Measurements from ENCODE around the gene MAN2B1. TPM values are rescaled to one million over a fixed set of nuclear protein-coding genes. Genes with fewer than 3 reads are reported as not detected.

The MAN2B1 gene
- total and polyA plus RNA-seq, 2 donors from 2014 or later = 63.9 to 90.5 TPM

DNA sequence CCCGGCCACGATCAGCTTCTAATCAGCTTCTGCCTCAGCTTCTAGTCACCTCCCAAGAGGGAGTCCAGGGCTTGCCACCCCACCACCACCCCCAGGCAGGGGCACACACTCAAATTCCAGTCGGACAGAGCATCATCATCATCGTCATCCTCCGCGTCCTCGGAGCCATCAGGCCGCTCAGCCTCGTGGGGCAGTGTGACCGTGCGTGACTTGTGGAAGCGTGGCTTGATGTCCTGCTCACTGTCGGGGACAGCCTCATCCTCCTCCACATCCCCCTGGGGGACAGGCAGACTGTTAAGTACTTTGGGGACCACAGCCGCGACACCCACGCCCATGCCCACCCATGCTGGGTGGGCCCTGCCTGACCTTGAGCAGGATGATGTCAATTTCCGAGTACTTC lies 44.6 kb upstream of the MAN2B1 start:
- intact Hi-C loops (cut with DNase I) = no loop called here
- no peaks in the 10 kb centered on the region for H3K4me1 ChIP-seq (ENCODE audit: control insufficient read depth in 2 of 3, insufficient read depth in 2 of 3, low read depth in 1 of 3, low read length in 3 of 3)
- H3K27ac ChIP-seq (ENCODE audit: low read depth in 2 of 2, low read length in 2 of 2) = no peak overlapping the region
- H3K9ac ChIP-seq (ENCODE audit: low read length in 3 of 3) = no peak overlapping the region
- H3K9me3 ChIP-seq (ENCODE audit: control insufficient read depth in 2 of 3, insufficient read depth in 1 of 3, low read length in 3 of 3) = no peaks in the 10 kb centered on the region
- FAIRE-seq (no peak), DNase-seq (no peak)
- TF ChIP-seq, protein P1, sequence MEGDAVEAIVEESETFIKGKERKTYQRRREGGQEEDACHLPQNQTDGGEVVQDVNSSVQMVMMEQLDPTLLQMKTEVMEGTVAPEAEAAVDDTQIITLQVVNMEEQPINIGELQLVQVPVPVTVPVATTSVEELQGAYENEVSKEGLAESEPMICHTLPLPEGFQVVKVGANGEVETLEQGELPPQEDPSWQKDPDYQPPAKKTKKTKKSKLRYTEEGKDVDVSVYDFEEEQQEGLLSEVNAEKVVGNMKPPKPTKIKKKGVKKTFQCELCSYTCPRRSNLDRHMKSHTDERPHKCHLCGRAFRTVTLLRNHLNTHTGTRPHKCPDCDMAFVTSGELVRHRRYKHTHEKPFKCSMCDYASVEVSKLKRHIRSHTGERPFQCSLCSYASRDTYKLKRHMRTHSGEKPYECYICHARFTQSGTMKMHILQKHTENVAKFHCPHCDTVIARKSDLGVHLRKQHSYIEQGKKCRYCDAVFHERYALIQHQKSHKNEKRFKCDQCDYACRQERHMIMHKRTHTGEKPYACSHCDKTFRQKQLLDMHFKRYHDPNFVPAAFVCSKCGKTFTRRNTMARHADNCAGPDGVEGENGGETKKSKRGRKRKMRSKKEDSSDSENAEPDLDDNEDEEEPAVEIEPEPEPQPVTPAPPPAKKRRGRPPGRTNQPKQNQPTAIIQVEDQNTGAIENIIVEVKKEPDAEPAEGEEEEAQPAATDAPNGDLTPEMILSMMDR (IDR thresholded peaks at IDR 0.05; ENCODE audit: borderline replicate concordance, extremely low read depth, insufficient read depth) = no peak
- H3K4me3 ChIP-seq (ENCODE audit: low read length in 3 of 3) = no peak overlapping the region
- no peaks in the 10 kb centered on the region for H3K27me3 ChIP-seq (ENCODE audit: control insufficient read depth, insufficient read depth, low read length)
- H3K36me3 ChIP-seq (ENCODE audit: control insufficient read depth in 2 of 3, insufficient read depth in 3 of 3, low read length in 3 of 3) = peaks cover 9 to 48% (median 26%) of the 10 kb centered on the region in 3 donors

DNA sequence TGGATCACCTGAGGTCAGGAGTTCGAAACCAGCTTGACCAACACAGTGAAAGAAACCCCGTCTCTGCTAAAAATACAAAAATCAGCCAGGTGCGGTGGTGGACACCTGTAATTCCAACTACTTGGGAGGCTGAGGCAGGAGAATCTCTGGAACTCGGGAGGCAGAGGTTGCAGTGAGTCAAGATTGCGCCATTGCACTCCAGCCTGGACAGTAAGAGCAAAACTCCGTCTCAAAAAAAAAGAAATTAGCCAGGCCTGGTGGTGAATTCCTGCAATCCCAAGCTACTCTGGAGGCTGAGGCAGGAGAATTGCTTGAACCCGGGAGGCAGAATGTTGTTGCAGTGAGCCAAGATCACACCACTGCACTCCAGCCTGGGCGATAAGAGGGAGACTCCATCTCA lies 42.1 kb upstream of the MAN2B1 start:
- FAIRE-seq (no peak), DNase-seq (no peak)
- Histone ChIP-seq H3K27ac (ENCODE audit: low read depth in 2 of 2, low read length in 2 of 2) (no peak overlapping the region), H3K4me3 (ENCODE audit: low read length in 3 of 3) (no peak overlapping the region), H3K4me1 (ENCODE audit: control insufficient read depth in 2 of 3, insufficient read depth in 2 of 3, low read depth in 1 of 3, low read length in 3 of 3) (no peaks in the 10 kb centered on the region), H3K9me3 (ENCODE audit: control insufficient read depth in 2 of 3, insufficient read depth in 1 of 3, low read length in 3 of 3) (no peaks in the 10 kb centered on the region), H3K27me3 (ENCODE audit: control insufficient read depth, insufficient read depth, low read length) (no peaks in the 10 kb centered on the region), H3K9ac (ENCODE audit: low read length in 3 of 3) (no peak overlapping the region), H3K36me3 (ENCODE audit: control insufficient read depth in 2 of 3, insufficient read depth in 3 of 3, low read length in 3 of 3) (peaks cover 7 to 49% (median 29%) of the 10 kb centered on the region in 3 donors)
- TF ChIP-seq, protein P1 (IDR thresholded peaks at IDR 0.05; ENCODE audit: borderline replicate concordance, extremely low read depth, insufficient read depth) = no peak
- intact Hi-C loops (cut with DNase I) = no loop called here

DNA sequence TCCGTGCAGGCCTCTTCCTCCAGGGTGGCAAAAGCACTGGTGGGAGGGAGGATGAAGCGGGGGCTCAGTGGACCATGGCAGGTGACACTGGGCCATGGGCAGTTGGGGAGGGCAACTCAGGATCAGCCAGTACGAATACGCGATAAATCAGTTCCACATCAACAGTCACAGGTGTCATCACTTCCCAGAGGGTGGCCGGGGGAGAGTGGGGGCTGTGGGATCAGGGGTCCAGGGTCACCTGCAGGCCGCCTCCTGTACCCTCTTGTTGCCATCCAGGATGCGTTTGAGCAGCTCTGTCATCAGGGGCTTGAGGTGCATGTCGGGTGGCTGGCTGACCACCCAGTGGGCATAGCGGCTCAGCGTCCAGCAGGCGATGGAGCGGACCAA lies 39.8 kb upstream of the MAN2B1 start:
- H3K27ac ChIP-seq (ENCODE audit: low read depth in 2 of 2, low read length in 2 of 2) = no peak overlapping the region
- H3K9me3 ChIP-seq (ENCODE audit: control insufficient read depth in 2 of 3, insufficient read depth in 1 of 3, low read length in 3 of 3) = no peaks in the 10 kb centered on the region
- H3K4me1 ChIP-seq (ENCODE audit: control insufficient read depth in 2 of 3, insufficient read depth in 2 of 3, low read depth in 1 of 3, low read length in 3 of 3) = no peaks in the 10 kb centered on the region
- intact Hi-C loops (cut with DNase I) = no loop called here
- no peak for FAIRE-seq
- H3K9ac ChIP-seq (ENCODE audit: low read length in 3 of 3) = no peak overlapping the region
- peaks cover 4 to 63% (median 31%) of the 10 kb centered on the region in 3 donors for H3K36me3 ChIP-seq (ENCODE audit: control insufficient read depth in 2 of 3, insufficient read depth in 3 of 3, low read length in 3 of 3)
- TF ChIP-seq, protein P1 (IDR thresholded peaks at IDR 0.05; ENCODE audit: borderline replicate concordance, extremely low read depth, insufficient read depth) = no peak
- no peaks in the 10 kb centered on the region for H3K27me3 ChIP-seq (ENCODE audit: control insufficient read depth, insufficient read depth, low read length)
- DNase-seq = no peak
- no peak overlapping the region for H3K4me3 ChIP-seq (ENCODE audit: low read length in 3 of 3)
